GF-D8 (cell line): ENCODE measurements around the gene GBP7.

Experiments used
- DNase-seq: peaks from one replicate; lab custom pipeline; 2025; lab: John Stamatoyannopoulos, UW

Gene GBP7

GRCh38 chr1:89114662-89115061 lies 61.1 kb downstream of the GBP7 start:
- DNase-seq: no peak

GRCh38 chr1:89112871-89113613 lies 62.8 kb downstream of the GBP7 start:
- no peak for DNase-seq

GRCh38 chr1:89104687-89105086 lies 71.1 kb downstream of the GBP7 start:
- DNase-seq: no peak

DNA sequence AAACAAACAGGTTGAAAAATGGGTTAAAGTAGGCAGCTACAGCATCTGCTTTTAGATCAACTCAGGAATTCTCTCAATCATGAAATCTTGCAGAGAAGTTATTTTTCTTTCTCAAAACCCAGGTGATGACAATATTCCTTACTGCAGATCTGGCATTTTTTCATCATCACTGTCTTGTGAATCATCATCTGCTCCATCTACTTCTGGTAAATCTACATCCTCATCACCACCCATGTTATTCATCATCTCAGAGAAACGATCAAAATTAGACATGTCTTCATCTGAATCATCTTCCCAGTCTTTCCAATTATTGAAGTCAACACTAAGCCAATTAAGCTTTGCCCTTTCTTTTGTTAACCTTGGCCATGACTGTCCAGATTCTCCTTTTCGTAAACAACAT lies 71.7 kb downstream of the GBP7 start:
- no peak for DNase-seq

- no peak for DNase-seq
These were observed 73.8 kb downstream of the GBP7 start for GRCh38 chr1:89102021-89102420.

DNA sequence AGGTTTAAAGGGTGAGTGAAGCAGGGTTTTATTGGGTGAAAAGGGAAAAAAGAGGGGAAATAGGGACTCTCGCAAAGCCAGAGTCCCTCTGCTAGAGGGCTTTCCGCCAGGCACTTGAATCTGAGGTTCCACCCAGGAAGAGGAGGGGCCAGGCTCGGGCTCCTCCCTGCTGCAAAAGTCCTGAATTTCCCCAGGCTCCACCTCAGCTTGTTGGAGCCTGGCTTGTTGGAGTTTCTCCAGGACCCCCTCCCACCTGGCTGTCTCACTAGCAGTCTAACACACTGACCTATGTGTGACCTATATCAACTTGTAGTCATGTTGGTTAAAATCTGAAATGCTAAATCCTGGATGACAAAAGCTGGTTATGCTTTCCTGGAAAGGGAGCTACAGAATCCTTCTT lies 75.4 kb downstream of the GBP7 start:
- no peak for DNase-seq

GRCh38 chr1:89098857-89099256 lies 76.9 kb downstream of the GBP7 start:
- DNase-seq: no peak

GRCh38 chr1:89095737-89096136 lies 80.1 kb downstream of the GBP7 start:
- DNase-seq: no peak

- DNase-seq: no peak
These were observed 85.8 kb downstream of the GBP7 start for GRCh38 chr1:89089962-89090361.

- DNase-seq: no peak
These were observed 87.2 kb downstream of the GBP7 start for GRCh38 chr1:89088572-89088971.

- DNase-seq: no peak
These were observed 88.6 kb downstream of the GBP7 start for GRCh38 chr1:89087241-89087640.

GRCh38 chr1:89085781-89086180 lies 90.0 kb downstream of the GBP7 start:
- no peak for DNase-seq
